ENCODE results near the gene PDCD11. TPM values are rescaled to one million over a fixed set of nuclear protein-coding genes. Genes with fewer than 3 reads are reported as not detected.

PDCD11 gene
- total RNA-seq, 1 donor from 2014 or later, result 72.8 TPM

DNA sequence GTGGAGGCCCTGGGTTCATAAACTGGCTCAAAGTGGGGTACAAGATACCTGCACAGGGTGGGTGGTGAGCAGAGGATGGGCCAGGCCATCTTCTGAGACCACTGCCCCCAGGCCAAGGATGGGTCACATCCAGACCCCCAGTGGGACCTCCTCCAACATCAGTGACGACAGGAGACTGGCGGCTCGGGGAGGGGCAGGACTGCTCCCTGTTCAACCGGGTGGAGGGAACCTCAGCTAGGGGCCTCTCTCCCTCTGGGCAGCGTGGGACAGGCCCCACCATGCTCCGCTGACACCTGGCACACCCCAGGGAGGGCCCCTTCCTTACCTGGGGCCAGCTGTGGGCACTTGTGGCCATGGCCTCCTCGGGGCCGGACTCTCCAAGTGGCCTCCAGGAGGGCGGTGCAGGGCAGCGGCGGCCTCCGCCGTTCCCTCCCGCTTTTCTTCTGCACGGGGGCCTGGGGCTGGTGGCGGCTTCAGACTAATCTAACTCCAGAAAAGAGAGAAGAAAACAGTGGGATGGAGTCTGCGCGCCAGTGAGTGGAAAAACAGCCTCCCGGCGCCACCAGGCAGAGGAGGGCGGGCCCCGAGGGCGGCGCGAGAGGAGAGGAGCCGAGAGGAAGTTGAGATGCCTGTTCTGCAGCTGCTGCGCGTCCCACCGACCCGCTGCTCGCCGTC, 55.5 kb downstream of the PDCD11 start, which contains the start of gene CALHM2:
CALHM2 (minus strand) TSS at position 540 of the 675 bp plus-strand sequence. CDS start 2,429 bp downstream, outside the sequence.
- H3K9ac ChIP-seq (ENCODE audit: low read length), result peak within 1 kb of the TSS; percentile 54
- Mint-ChIP-seq H3K36me3 (ENCODE audit: low read depth, unreplicated experiment) (peaks cover 22% of the 10 kb centered on the region), H3K27ac (ENCODE audit: unreplicated experiment) (no peak within 1 kb of the TSS)

DNA sequence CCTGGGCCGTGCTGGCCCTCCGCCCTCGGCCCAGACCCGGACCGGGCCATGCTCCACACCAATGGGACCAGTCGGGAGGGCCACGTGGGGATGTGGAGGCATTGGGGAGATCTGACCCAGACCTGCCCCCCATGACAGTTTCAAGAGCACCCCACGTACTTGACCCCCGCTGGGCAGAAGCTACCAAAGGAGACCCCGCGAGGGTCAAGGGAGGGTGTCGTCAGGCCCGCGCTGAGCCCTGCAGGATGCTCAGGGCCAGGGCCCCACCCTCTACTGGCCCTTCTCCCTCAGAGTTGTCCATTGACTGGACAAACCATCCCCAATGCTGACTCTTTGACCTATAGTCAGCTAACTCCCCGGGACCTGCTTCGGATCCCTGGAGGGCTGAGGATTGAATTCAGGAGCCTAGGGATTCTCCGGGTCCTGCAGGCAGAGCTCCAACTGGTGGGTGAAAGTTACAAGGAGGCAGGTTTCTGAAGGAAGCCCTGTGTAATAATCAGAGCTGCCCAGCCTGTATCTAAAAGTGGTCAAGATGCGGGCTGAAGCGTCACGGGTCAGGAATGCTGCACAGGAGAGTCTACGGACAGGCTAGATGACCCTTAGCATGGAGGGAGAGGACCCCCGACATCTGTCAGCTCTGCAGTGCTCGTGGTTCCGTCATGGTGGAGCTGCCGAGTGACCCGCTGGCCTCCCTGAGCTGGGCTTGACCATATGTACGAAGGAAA, 56.2 kb downstream of the PDCD11 start:
- H3K9me3 ChIP-seq (ENCODE audit: insufficient read depth, low read depth, low read length), result no peaks in the 10 kb centered on the region
- Mint-ChIP-seq H3K36me3 (ENCODE audit: low read depth, unreplicated experiment) (peaks cover 22% of the 10 kb centered on the region), H3K9me3 (ENCODE audit: unreplicated experiment) (peaks cover 2% of the 10 kb centered on the region), H3K4me3 (ENCODE audit: unreplicated experiment) (no peak overlapping the region), H3K27me3 (ENCODE audit: low read depth, unreplicated experiment) (peaks cover 4% of the 10 kb centered on the region), H3K4me1 (ENCODE audit: low read depth, unreplicated experiment) (peaks cover 14% of the 10 kb centered on the region), H3K27ac (ENCODE audit: unreplicated experiment) (no peak overlapping the region)
- H3K27me3 ChIP-seq (ENCODE audit: insufficient read depth, low read length), result no peaks in the 10 kb centered on the region
- peak overlapping the region; percentile 44 for H3K4me3 ChIP-seq (ENCODE audit: insufficient read depth, low read depth, low read length)
- no peaks in the 10 kb centered on the region for H3K79me2 ChIP-seq (ENCODE audit: insufficient read depth, low read length)
- H2AFZ ChIP-seq (ENCODE audit: low read depth, low read length), result peak overlapping the region; percentile 71
- H3K36me3 ChIP-seq (ENCODE audit: insufficient read depth, low read length), result no peaks in the 10 kb centered on the region
- H4K20me1 ChIP-seq (ENCODE audit: insufficient read depth, low read length), result peaks cover 24% of the 10 kb centered on the region
- TF ChIP-seq, protein P1, sequence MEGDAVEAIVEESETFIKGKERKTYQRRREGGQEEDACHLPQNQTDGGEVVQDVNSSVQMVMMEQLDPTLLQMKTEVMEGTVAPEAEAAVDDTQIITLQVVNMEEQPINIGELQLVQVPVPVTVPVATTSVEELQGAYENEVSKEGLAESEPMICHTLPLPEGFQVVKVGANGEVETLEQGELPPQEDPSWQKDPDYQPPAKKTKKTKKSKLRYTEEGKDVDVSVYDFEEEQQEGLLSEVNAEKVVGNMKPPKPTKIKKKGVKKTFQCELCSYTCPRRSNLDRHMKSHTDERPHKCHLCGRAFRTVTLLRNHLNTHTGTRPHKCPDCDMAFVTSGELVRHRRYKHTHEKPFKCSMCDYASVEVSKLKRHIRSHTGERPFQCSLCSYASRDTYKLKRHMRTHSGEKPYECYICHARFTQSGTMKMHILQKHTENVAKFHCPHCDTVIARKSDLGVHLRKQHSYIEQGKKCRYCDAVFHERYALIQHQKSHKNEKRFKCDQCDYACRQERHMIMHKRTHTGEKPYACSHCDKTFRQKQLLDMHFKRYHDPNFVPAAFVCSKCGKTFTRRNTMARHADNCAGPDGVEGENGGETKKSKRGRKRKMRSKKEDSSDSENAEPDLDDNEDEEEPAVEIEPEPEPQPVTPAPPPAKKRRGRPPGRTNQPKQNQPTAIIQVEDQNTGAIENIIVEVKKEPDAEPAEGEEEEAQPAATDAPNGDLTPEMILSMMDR (IDR thresholded peaks at IDR 0.05; ENCODE audit: insufficient read depth, low read depth, low read length), result no peak
- TF ChIP-seq EZH2 (IDR thresholded peaks at IDR 0.05; ENCODE audit: insufficient read depth, low read length), result no peak
- H3K9ac ChIP-seq (ENCODE audit: low read length), result peak overlapping the region; percentile 54
- no peak overlapping the region for H3K27ac ChIP-seq (ENCODE audit: low read depth, low read length)
- peaks cover 27% of the 10 kb centered on the region for H3K4me1 ChIP-seq (ENCODE audit: insufficient read depth, low read length)
- peak overlapping the region; percentile 85 for H3K4me2 ChIP-seq (ENCODE audit: low read length)
- no peak for FAIRE-seq
- no peak for DNase-seq (ENCODE audit: low read depth)

More for the DNA sequence above, 55.5 kb downstream of the PDCD11 start, which contains the start of gene CALHM2:
- no peak within 1 kb of the TSS for H3K27ac ChIP-seq (ENCODE audit: low read depth, low read length)
- H2AFZ ChIP-seq (ENCODE audit: low read depth, low read length), result peak within 1 kb of the TSS; percentile 71
- Mint-ChIP-seq H3K4me1 (ENCODE audit: low read depth, unreplicated experiment) (peaks cover 12% of the 10 kb centered on the region), H3K27me3 (ENCODE audit: low read depth, unreplicated experiment) (peaks cover 4% of the 10 kb centered on the region), H3K4me3 (ENCODE audit: unreplicated experiment) (no peak within 1 kb of the TSS), H3K9me3 (ENCODE audit: unreplicated experiment) (peaks cover 2% of the 10 kb centered on the region)
- TF ChIP-seq, protein P1 (IDR thresholded peaks at IDR 0.05; ENCODE audit: insufficient read depth, low read depth, low read length), result no peak
- TF ChIP-seq EZH2 (IDR thresholded peaks at IDR 0.05; ENCODE audit: insufficient read depth, low read length), result no peak
- peaks cover 27% of the 10 kb centered on the region for H3K4me1 ChIP-seq (ENCODE audit: insufficient read depth, low read length)
- peak within 1 kb of the TSS; percentile 44 for H3K4me3 ChIP-seq (ENCODE audit: insufficient read depth, low read depth, low read length)
- H4K20me1 ChIP-seq (ENCODE audit: insufficient read depth, low read length), result peaks cover 28% of the 10 kb centered on the region
- H3K9me3 ChIP-seq (ENCODE audit: insufficient read depth, low read depth, low read length), result no peaks in the 10 kb centered on the region
- FAIRE-seq (no peak), DNase-seq (ENCODE audit: low read depth) (no peak)
- H3K4me2 ChIP-seq (ENCODE audit: low read length), result peak within 1 kb of the TSS; percentile 85
- no peaks in the 10 kb centered on the region for H3K36me3 ChIP-seq (ENCODE audit: insufficient read depth, low read length)
- H3K79me2 ChIP-seq (ENCODE audit: insufficient read depth, low read length), result no peaks in the 10 kb centered on the region
- H3K27me3 ChIP-seq (ENCODE audit: insufficient read depth, low read length), result no peaks in the 10 kb centered on the region

Data from astrocyte (in vitro differentiated cells and primary cell).